ENCODE measurements around the gene ADAM10. TPM values are rescaled to one million over a fixed set of nuclear protein-coding genes. Genes with fewer than 3 reads are reported as not detected.

ADAM10 gene
- total RNA-seq, 1 donor from 2014 or later, result 287 TPM

DNA sequence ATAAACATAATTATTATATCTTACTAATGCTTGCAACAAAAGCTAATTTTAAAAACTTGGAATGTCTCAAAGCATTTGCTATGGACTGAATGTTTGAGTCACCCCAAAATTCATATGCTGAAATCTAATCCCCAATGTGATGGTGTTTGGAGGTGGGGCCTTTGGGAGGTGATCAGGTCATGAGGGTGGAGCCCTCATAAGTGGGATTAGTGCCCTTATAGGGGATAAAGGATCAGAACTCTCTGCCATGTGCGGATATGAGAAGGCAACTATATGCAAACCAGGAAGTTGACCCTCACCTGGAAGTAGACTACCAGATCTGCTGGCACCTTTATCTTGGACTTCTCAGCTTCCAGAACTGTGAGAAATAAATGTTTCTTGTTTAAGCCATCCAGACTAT, 180.1 kb downstream of the ADAM10 start:
- Mint-ChIP-seq H3K4me1 (ENCODE audit: unreplicated experiment) (no peaks in the 10 kb centered on the region), H3K27ac (ENCODE audit: unreplicated experiment) (no peak overlapping the region), H3K9me3 (ENCODE audit: unreplicated experiment) (no peaks in the 10 kb centered on the region), H3K4me3 (ENCODE audit: unreplicated experiment) (no peak overlapping the region), H3K27me3 (ENCODE audit: unreplicated experiment) (peaks cover 11% of the 10 kb centered on the region), H3K36me3 (ENCODE audit: low read depth, unreplicated experiment) (no peaks in the 10 kb centered on the region)
- TF ChIP-seq, protein P1, sequence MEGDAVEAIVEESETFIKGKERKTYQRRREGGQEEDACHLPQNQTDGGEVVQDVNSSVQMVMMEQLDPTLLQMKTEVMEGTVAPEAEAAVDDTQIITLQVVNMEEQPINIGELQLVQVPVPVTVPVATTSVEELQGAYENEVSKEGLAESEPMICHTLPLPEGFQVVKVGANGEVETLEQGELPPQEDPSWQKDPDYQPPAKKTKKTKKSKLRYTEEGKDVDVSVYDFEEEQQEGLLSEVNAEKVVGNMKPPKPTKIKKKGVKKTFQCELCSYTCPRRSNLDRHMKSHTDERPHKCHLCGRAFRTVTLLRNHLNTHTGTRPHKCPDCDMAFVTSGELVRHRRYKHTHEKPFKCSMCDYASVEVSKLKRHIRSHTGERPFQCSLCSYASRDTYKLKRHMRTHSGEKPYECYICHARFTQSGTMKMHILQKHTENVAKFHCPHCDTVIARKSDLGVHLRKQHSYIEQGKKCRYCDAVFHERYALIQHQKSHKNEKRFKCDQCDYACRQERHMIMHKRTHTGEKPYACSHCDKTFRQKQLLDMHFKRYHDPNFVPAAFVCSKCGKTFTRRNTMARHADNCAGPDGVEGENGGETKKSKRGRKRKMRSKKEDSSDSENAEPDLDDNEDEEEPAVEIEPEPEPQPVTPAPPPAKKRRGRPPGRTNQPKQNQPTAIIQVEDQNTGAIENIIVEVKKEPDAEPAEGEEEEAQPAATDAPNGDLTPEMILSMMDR (IDR thresholded peaks at IDR 0.05; ENCODE audit: unreplicated experiment), result no peak
- no peak for DNase-seq (ENCODE audit: low spot score)

DNA sequence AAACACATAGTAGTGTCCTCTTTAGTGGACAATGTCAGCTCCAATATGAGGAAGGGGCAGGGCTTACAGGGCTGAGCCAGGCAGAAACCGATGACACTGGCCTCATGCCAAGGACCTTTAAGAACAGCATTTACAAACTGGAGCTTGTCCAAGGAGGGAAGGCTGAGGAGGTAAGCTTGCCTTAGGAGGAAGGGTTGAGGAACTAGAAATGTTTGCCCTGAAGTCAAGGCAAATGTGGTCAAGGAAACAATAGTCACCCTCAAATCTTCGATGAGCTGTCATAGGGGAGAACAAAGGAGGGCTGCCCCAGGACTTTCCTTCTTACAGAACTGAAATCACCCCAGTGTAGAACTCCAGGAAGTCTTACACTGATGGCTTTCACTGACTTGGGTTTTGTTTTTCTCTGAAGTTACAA, 181.3 kb downstream of the ADAM10 start:
- Mint-ChIP-seq H3K36me3 (ENCODE audit: low read depth, unreplicated experiment) (no peaks in the 10 kb centered on the region), H3K4me3 (ENCODE audit: unreplicated experiment) (no peak overlapping the region), H3K9me3 (ENCODE audit: unreplicated experiment) (no peaks in the 10 kb centered on the region), H3K4me1 (ENCODE audit: unreplicated experiment) (no peaks in the 10 kb centered on the region), H3K27ac (ENCODE audit: unreplicated experiment) (no peak overlapping the region), H3K27me3 (ENCODE audit: unreplicated experiment) (peaks cover 9% of the 10 kb centered on the region)
- no peak for DNase-seq (ENCODE audit: low spot score)
- TF ChIP-seq, protein P1 (IDR thresholded peaks at IDR 0.05; ENCODE audit: unreplicated experiment), result no peak

DNA sequence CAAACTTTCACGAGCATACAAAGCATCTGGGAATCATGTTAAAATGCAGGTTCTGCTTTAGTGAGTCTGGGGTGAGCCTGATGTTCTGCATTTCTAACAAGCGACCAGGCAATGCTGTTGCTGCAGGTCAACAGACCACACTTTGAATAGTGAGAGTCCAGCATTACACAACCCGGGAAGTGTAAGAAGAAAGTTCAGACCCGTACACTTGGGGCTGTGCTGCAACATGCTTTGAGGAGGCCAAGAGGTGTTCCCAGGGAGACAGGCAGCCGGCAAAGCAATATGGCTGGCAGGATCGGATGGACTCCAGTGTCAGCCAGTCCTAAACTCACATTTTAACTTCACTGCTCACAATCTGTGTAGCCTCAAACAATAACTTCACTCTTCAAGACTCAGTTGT, 183.5 kb downstream of the ADAM10 start:
- Mint-ChIP-seq H3K4me1 (ENCODE audit: unreplicated experiment) (peaks cover 2% of the 10 kb centered on the region), H3K4me3 (ENCODE audit: unreplicated experiment) (no peak overlapping the region), H3K36me3 (ENCODE audit: low read depth, unreplicated experiment) (no peaks in the 10 kb centered on the region), H3K27ac (ENCODE audit: unreplicated experiment) (no peak overlapping the region), H3K27me3 (ENCODE audit: unreplicated experiment) (peaks cover 6% of the 10 kb centered on the region), H3K9me3 (ENCODE audit: unreplicated experiment) (no peaks in the 10 kb centered on the region)
- TF ChIP-seq, protein P1 (IDR thresholded peaks at IDR 0.05; ENCODE audit: unreplicated experiment), result no peak
- no peak for DNase-seq (ENCODE audit: low spot score)

DNA sequence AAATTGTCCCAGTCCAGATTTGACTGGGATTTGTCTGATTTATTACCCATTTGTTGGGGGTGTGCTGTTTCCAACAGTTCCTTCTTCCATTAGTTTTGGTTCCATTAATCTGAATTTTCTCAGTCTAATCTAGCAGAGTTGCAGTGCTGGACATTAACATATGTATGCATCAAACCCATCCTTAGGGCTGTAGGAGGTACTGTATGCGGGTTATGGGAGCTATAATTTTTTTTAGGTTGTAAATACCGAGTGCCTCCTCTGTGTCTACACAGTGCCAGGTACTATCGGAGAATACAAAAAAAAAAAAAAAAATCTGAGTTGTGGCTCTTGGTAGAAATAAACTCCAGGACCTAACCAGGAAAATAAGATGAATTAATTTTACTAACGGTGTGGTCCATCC, 183.9 kb downstream of the ADAM10 start:
- H3K4me1 Mint-ChIP-seq (ENCODE audit: unreplicated experiment), result peaks cover 3% of the 10 kb centered on the region
- peaks cover 6% of the 10 kb centered on the region for H3K27me3 Mint-ChIP-seq (ENCODE audit: unreplicated experiment)
- H3K9me3 Mint-ChIP-seq (ENCODE audit: unreplicated experiment), result no peaks in the 10 kb centered on the region
- DNase-seq (ENCODE audit: low spot score), result no peak
- H3K36me3 Mint-ChIP-seq (ENCODE audit: low read depth, unreplicated experiment), result no peaks in the 10 kb centered on the region
- no peak overlapping the region for H3K4me3 Mint-ChIP-seq (ENCODE audit: unreplicated experiment)
- TF ChIP-seq, protein P1 (IDR thresholded peaks at IDR 0.05; ENCODE audit: unreplicated experiment), result no peak
- H3K27ac Mint-ChIP-seq (ENCODE audit: unreplicated experiment), result no peak overlapping the region

DNA sequence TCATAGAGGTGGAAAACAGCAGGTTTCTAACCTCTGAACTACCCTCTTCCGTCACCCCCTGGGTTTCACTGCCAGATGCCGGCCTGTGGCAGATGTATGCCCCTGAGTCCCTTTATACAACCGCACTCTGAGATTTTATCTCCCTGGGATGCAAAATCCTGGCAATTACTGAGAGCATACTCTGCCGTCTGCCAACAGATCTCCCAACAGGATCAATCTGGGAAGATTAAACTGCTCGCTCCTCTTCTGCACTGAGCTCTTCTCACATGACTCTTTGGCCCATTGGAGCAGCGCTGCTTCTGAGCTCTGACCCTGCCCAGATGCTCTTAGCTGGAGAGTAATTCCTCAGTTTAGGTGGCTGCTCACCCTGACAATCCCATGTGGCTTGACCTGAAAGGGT, 184.5 kb downstream of the ADAM10 start:
- H3K4me1 Mint-ChIP-seq (ENCODE audit: unreplicated experiment), result peaks cover 3% of the 10 kb centered on the region
- no peak overlapping the region for H3K27ac Mint-ChIP-seq (ENCODE audit: unreplicated experiment)
- DNase-seq (ENCODE audit: low spot score), result no peak
- H3K36me3 Mint-ChIP-seq (ENCODE audit: low read depth, unreplicated experiment), result no peaks in the 10 kb centered on the region
- H3K9me3 Mint-ChIP-seq (ENCODE audit: unreplicated experiment), result no peaks in the 10 kb centered on the region
- no peak overlapping the region for H3K4me3 Mint-ChIP-seq (ENCODE audit: unreplicated experiment)
- H3K27me3 Mint-ChIP-seq (ENCODE audit: unreplicated experiment), result peaks cover 5% of the 10 kb centered on the region
- TF ChIP-seq, protein P1 (IDR thresholded peaks at IDR 0.05; ENCODE audit: unreplicated experiment), result no peak

Measured in endothelial cell (in vitro differentiated cells).